Left lung (tissue), 10 donors: ENCODE results near the gene CP. TPM values are rescaled to one million over a fixed set of nuclear protein-coding genes. Genes with fewer than 3 reads are reported as not detected.

Experiments
- ATAC-seq: fragments of 200-7000 bp; cut with Tn5 transposase; one replicate; pipeline ENCODE4 v1.9.1; 2020; ENCODE audit warnings: moderate library complexity
- DNase-seq, 4 donors: peaks; one replicate each; pipeline ENCODE4 v3.0.0-alpha.2; 2013 to 2020
- H3K27ac ChIP-seq, 2 donors: fragments of 200-600 bp; sonication (generic) in 1 of 2; one replicate each; pipeline versions ENCODE4 v1.5.0 to v1.8.0; 2020 to 2021
- H3K27me3 ChIP-seq, 2 donors: fragments of 200-600 bp; sonication (generic) in 1 of 2; one replicate each; pipeline versions ENCODE4 v1.5.0 to v1.8.0; 2020 to 2021
- H3K36me3 ChIP-seq, 2 donors: fragments of 200-600 bp; sonication (generic) in 1 of 2; one replicate each; pipeline versions ENCODE4 v1.5.0 to v1.8.0; 2020 to 2021
- H3K4me1 ChIP-seq, 2 donors: fragments of 200-600 bp; one replicate each; pipeline ENCODE4 v1.8.0; 2021
- H3K4me3 ChIP-seq, 2 donors: fragments of 200-600 bp; sonication (generic) in 1 of 2; one replicate each; pipeline versions ENCODE4 v1.5.0 to v1.8.0; 2020 to 2021; ENCODE audit warnings: mild to moderate bottlenecking in 1 of 2
- H3K9me3 ChIP-seq, 2 donors: fragments of 200-600 bp; sonication (generic) in 1 of 2; one replicate each; pipeline versions ENCODE4 v1.5.0 to v1.8.0; 2020 to 2021
- CTCF ChIP-seq, 2 donors: fragments of 200-600 bp; sonication (generic) in 1 of 2; IDR thresholded peaks; one replicate each; pipeline versions ENCODE4 v1.5.0 to v1.8.0; 2021; ENCODE audit warnings: antibody characterized with exemption in 2 of 2
- intact Hi-C, 2 donors: fragments of 100-400 bp; cut with DNase I; formaldehyde crosslinking; loops; one replicate each; pipeline versions ENCODE4 v1.11.2 to v1.14.2; 2022
- polyA plus RNA-seq, 6 donors: library from polyadenylated mRNA; unstranded; fragments of 120-200 nt; gene quantifications; one replicate each; pipeline ENCODE4 v1.2.1, GENCODE V29; 2013; ENCODE audit not compliant: insufficient read length in 6 of 6
- total RNA-seq, 2 donors: library from RNA; stranded (reverse); fragmentation: NEBNext Ultra II Directional; extraction: Animal tissue kit (Norgen Biotek cat#: 25700); gene quantifications; one replicate each; pipeline ENCODE4 v1.2.1, GENCODE V29; 2021
- donor health status: DM: no; HTN: yes; CAD: no.
- donor health status: DM: no; HTN: no; CAD: no.

Gene CP
- total and polyA plus RNA-seq, 8 donors, result 2.5 to 15.5 (median 6.7) TPM

GRCh38 chr3:149174901-149175300 is 46.7 kb downstream of the CP start:
- peaks cover 0 to 45% of the 10 kb centered on the region in 2 donors for H3K36me3 ChIP-seq
- no peak for TF ChIP-seq CTCF (IDR thresholded peaks at IDR 0.05)
- H3K27ac ChIP-seq, result no peak overlapping the region
- ATAC-seq, result no peak
- no peak for DNase-seq
- H3K27me3 ChIP-seq, result no peaks in the 10 kb centered on the region
- H3K4me3 ChIP-seq, result no peak overlapping the region
- peaks cover 3 to 11% of the 10 kb centered on the region in 2 donors for H3K4me1 ChIP-seq
- H3K9me3 ChIP-seq, result no peaks in the 10 kb centered on the region
- intact Hi-C loops, result no loop called here

GRCh38 chr3:149170672-149171071 is 51.0 kb downstream of the CP start:
- H3K27me3 ChIP-seq, result no peaks in the 10 kb centered on the region
- ATAC-seq (no peak), DNase-seq (no peak)
- H3K36me3 ChIP-seq, result peaks cover 0 to 83% of the 10 kb centered on the region in 2 donors
- H3K27ac ChIP-seq, result no peak overlapping the region
- intact Hi-C loops, result no loop called here
- no peaks in the 10 kb centered on the region for H3K4me1 ChIP-seq
- H3K4me3 ChIP-seq, result no peak overlapping the region
- H3K9me3 ChIP-seq, result no peaks in the 10 kb centered on the region
- TF ChIP-seq CTCF (IDR thresholded peaks at IDR 0.05), result no peak

- Histone ChIP-seq H3K4me1 (no peaks in the 10 kb centered on the region), H3K9me3 (no peaks in the 10 kb centered on the region), H3K4me3 (no peak overlapping the region), H3K27me3 (no peaks in the 10 kb centered on the region), H3K27ac (no peak overlapping the region), H3K36me3 (peaks cover 0 to 89% of the 10 kb centered on the region in 2 donors)
- DNase-seq (no peak), ATAC-seq (no peak)
- TF ChIP-seq CTCF (IDR thresholded peaks at IDR 0.05), result no peak
- intact Hi-C loops, result no loop called here
Measured at GRCh38 chr3:149167898-149168297, 53.7 kb downstream of the CP start.

GRCh38 chr3:149163066-149163465 is 58.6 kb downstream of the CP start:
- no peak overlapping the region for H3K4me3 ChIP-seq
- no peak for ATAC-seq
- no peak overlapping the region for H3K27ac ChIP-seq
- intact Hi-C loops, result no loop called here
- no peak for TF ChIP-seq CTCF (IDR thresholded peaks at IDR 0.05)
- H3K9me3 ChIP-seq, result no peaks in the 10 kb centered on the region
- DNase-seq, result peak in 2 of 4 donors; percentile 9 to 24
- H3K36me3 ChIP-seq, result peaks cover 0 to 83% of the 10 kb centered on the region in 2 donors
- H3K4me1 ChIP-seq, result no peaks in the 10 kb centered on the region
- H3K27me3 ChIP-seq, result no peaks in the 10 kb centered on the region

GRCh38 chr3:149162007-149162406 is 59.6 kb downstream of the CP start:
- H3K4me1 ChIP-seq, result no peaks in the 10 kb centered on the region
- H3K4me3 ChIP-seq, result no peak overlapping the region
- no peaks in the 10 kb centered on the region for H3K9me3 ChIP-seq
- no peak for TF ChIP-seq CTCF (IDR thresholded peaks at IDR 0.05)
- H3K27ac ChIP-seq, result no peak overlapping the region
- ATAC-seq, result no peak
- no peaks in the 10 kb centered on the region for H3K27me3 ChIP-seq
- no peak for DNase-seq
- H3K36me3 ChIP-seq, result peaks cover 0 to 84% of the 10 kb centered on the region in 2 donors
- intact Hi-C loops, result no loop called here
